Fibroblast of peridontal ligament (primary cell): ENCODE data around the gene ZNF775.
"Not testable (repeated sequence)": the region's sequence is repeated elsewhere in the genome, so short reads cannot be mapped to it uniquely, and the experiment has no call there.

Source experiments
- DNase-seq: peaks from one replicate; pipeline ENCODE4 v3.0.0-alpha.2; 2010; ENCODE audit errors: extremely low read depth

The ZNF775 gene

GRCh38 chr7:150382123-150382843 lies 3.2 kb downstream of the ZNF775 start:
- DNase-seq = no peak

GRCh38 chr7:150382844-150383225 lies 3.7 kb downstream of the ZNF775 start:
- DNase-seq = no peak

- no peak for DNase-seq
Measured at GRCh38 chr7:150383710-150384397, 4.7 kb downstream of the ZNF775 start.

GRCh38 chr7:150384406-150385301 lies 5.5 kb downstream of the ZNF775 start:
- no peak for DNase-seq

GRCh38 chr7:150385302-150385723 lies 6.2 kb downstream of the ZNF775 start:
- no peak for DNase-seq

GRCh38 chr7:150385884-150386283 lies 6.8 kb downstream of the ZNF775 start:
- not testable (repeated sequence) for DNase-seq

- no peak for DNase-seq
Measured at GRCh38 chr7:150388306-150388705, 9.2 kb downstream of the ZNF775 start.

- no peak for DNase-seq
Measured at GRCh38 chr7:150388709-150389531, 9.8 kb downstream of the ZNF775 start.

- no peak for DNase-seq
Measured at GRCh38 chr7:150389532-150389816, 10.3 kb downstream of the ZNF775 start.

GRCh38 chr7:150390205-150390604 lies 11.1 kb downstream of the ZNF775 start:
- DNase-seq = no peak

GRCh38 chr7:150393325-150393724 lies 14.2 kb downstream of the ZNF775 start:
- DNase-seq = no peak

GRCh38 chr7:150396426-150396825 lies 17.3 kb downstream of the ZNF775 start:
- DNase-seq = no peak

GRCh38 chr7:150396851-150397260 lies 17.7 kb downstream of the ZNF775 start:
- no peak for DNase-seq

- DNase-seq = no peak
Measured at GRCh38 chr7:150397346-150398107, 18.4 kb downstream of the ZNF775 start.

GRCh38 chr7:150398108-150398964 lies 19.2 kb downstream of the ZNF775 start:
- DNase-seq = no peak

- no peak for DNase-seq
Measured at GRCh38 chr7:150398965-150399320, 19.8 kb downstream of the ZNF775 start.

GRCh38 chr7:150399421-150400007 lies 20.4 kb downstream of the ZNF775 start:
- no peak for DNase-seq

GRCh38 chr7:150400008-150400787 lies 21.1 kb downstream of the ZNF775 start:
- no peak for DNase-seq
